GM12878 (cell line): ENCODE results near the gene KIDINS220.

Source experiments
- MYC ChIP-seq: IDR thresholded peaks from 2 replicates; pipeline ENCODE4 v1.6.1; 2011; ENCODE audit warnings: mild to moderate bottlenecking, low read length, moderate library complexity, inconsistent platforms; ENCODE audit not compliant: insufficient read depth, insufficient replicate concordance, insufficient read length, severe bottlenecking
- RAD21 ChIP-seq: IDR thresholded peaks from 2 replicates; pipeline ENCODE4 v1.6.1; 2011; ENCODE audit warnings: mild to moderate bottlenecking, low read depth, low read length, moderate library complexity; ENCODE audit not compliant: insufficient read depth

DNA sequence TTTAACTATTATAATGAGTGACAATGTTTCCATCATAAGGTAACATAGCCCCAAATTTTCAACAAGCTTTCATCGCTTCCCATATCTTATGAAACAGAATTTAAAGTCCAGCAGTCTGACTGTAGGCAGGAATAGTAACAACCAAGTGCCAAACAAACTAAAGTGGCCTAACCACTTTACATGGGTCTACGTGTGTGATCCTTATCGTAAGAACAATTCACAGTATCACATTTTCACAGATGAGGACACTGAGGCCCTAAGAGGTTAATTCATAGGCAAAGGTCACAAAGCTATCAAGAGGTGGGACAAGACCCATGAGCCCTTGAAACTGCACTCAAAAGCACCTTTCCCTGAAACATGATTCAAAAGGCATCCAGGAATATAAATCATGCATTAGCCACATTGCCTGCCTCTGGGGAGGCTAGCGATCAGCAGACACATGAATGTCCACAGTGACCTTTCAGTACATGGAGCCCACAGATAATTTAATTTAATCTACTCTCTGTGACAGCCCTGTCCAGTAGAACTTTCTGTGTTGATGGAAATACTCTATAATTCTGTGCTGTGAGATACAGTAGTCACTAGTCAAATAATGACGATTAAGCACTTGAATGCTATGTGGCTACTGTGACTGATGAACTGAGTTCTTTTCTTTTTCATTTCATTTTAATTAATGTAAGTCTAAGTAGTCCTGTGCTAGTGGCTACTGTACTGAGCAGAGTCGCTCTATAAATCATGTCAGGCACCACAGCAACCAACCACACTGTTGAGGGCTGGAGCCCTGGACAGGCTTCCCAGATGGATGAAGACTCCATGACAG is 30.3 kb downstream of the KIDINS220 start:
- no peak for TF ChIP-seq RAD21
- no peak for TF ChIP-seq MYC
